Right hindlimb (tissue), 1 donor: Measurements from ENCODE around the gene IPP.
"Not testable (repeated sequence)": the region's sequence is repeated elsewhere in the genome, so short reads cannot be mapped to it uniquely, and the experiment has no call there.

Experiments used
- DNase-seq: peaks from one replicate; pipeline ENCODE4 v3.0.0-alpha.2; 2018

IPP gene

GRCh38 chr1:45750298-45751038 is at the start of gene IPP:
Gene IPP (minus strand): TSS chr1:45750653. CDS start chr1:45746411, 4,242 bp downstream.
- peak; percentile 99 for DNase-seq

GRCh38 chr1:45796946-45797345 is 46.5 kb upstream of the IPP start:
- DNase-seq, result no peak

- DNase-seq, result no peak
Measured at GRCh38 chr1:45796381-45796780, 45.9 kb upstream of the IPP start.

GRCh38 chr1:45793942-45794604 is 43.6 kb upstream of the IPP start:
- DNase-seq, result no peak

GRCh38 chr1:45792744-45793143 is 42.3 kb upstream of the IPP start:
- no peak for DNase-seq

GRCh38 chr1:45789601-45790000 is 39.1 kb upstream of the IPP start:
- no peak for DNase-seq

- no peak for DNase-seq
Measured at GRCh38 chr1:45787905-45788304, 37.5 kb upstream of the IPP start.

GRCh38 chr1:45785583-45785982 is 35.1 kb upstream of the IPP start:
- DNase-seq, result no peak

GRCh38 chr1:45775794-45776193 is 25.3 kb upstream of the IPP start:
- DNase-seq, result no peak

- DNase-seq, result no peak
Measured at GRCh38 chr1:45772971-45773370, 22.5 kb upstream of the IPP start.

GRCh38 chr1:45769261-45769932 is 18.9 kb upstream of the IPP start:
- no peak for DNase-seq

GRCh38 chr1:45767035-45767434 is 16.6 kb upstream of the IPP start:
- DNase-seq, result no peak

- DNase-seq, result no peak
Measured at GRCh38 chr1:45765999-45766792, 15.7 kb upstream of the IPP start.

- DNase-seq, result no peak
Measured at GRCh38 chr1:45762291-45762690, 11.8 kb upstream of the IPP start.

- DNase-seq, result no peak
Measured at GRCh38 chr1:45755697-45756096, 5.2 kb upstream of the IPP start.

GRCh38 chr1:45753248-45754037 is 3.0 kb upstream of the IPP start:
- DNase-seq, result no peak

- no peak for DNase-seq
Measured at GRCh38 chr1:45752441-45753052, 2.1 kb upstream of the IPP start.

GRCh38 chr1:45752014-45752413 is 1.6 kb upstream of the IPP start:
- no peak for DNase-seq

GRCh38 chr1:45751039-45751838 is 786 bp upstream of the IPP start:
- DNase-seq, result not testable (repeated sequence)

- no peak for DNase-seq
Measured at GRCh38 chr1:45746922-45747321, 3.5 kb downstream of the IPP start.

GRCh38 chr1:45739641-45740156 is 10.8 kb downstream of the IPP start:
- not testable (repeated sequence) for DNase-seq
